GM12878 (cell line): ENCODE measurements around the gene CCDC141. TPM values are rescaled to one million over a fixed set of nuclear protein-coding genes. Genes with fewer than 3 reads are reported as not detected.

Source experiments
- ATAC-seq: fragments of 200-7000 bp; cut with Tn5 transposase; 3 replicates; pipeline ENCODE4 v1.9.1; 2020; ENCODE audit warnings: mild to moderate bottlenecking, moderate library complexity
- BruUV-seq: library from RNA; stranded (reverse); fragments of 400-500 nt; replicated peaks from 2 replicates; lab custom pipeline; 2021; lab: Mats Ljungman, UMichigan
- CTCF ChIA-PET: fragments of 300-600 bp; sonication (Branson Sonifier 250); formaldehyde crosslinking; extraction: SDS; loops from one replicate; lab custom pipeline; 2021; ENCODE audit warnings: inconsistent platforms; lab: Yijun Ruan, JAX
- POLR2A ChIA-PET: fragments of 350-600 bp; formaldehyde crosslinking; extraction: SDS; loops from one replicate; lab custom pipeline; 2021; ENCODE audit warnings: inconsistent platforms; lab: Charles Lee
- RAD21 ChIA-PET: fragments of 300-600 bp; sonication (Branson Sonifier 250); formaldehyde crosslinking; loops from one replicate; lab custom pipeline; 2023; ENCODE audit warnings: antibody characterized with exemption; ENCODE audit not compliant: unreplicated experiment; lab: Charles Lee
- SMC1A ChIA-PET: fragments of 300-600 bp; sonication (Branson Sonifier 250); formaldehyde crosslinking; loops from one replicate; lab custom pipeline; 2023; ENCODE audit not compliant: unreplicated experiment, uncharacterized antibody; lab: Charles Lee
- DNase-seq: peaks from one replicate; pipeline ENCODE4 v3.0.0-alpha.2; 2011; ENCODE audit warnings: low read depth, low spot score
- FAIRE-seq: peaks from 3 replicates; lab custom pipeline; 2011; peaks lifted over from hg19 to GRCh38; lab: Jason Lieb, UNC
- H2AFZ ChIP-seq: 2 replicates; pipeline ENCODE4 v1.6.0; 2011; ENCODE audit warnings: low read depth, low read length, control low read depth; ENCODE audit not compliant: control insufficient read depth
- H3K27ac ChIP-seq: 2 replicates; pipeline ENCODE4 v1.5.1; 2011; ENCODE audit warnings: control low read depth; ENCODE audit not compliant: control insufficient read depth, insufficient read depth
- H3K27me3 ChIP-seq, 2 experiments: replicated peaks in 1 of 2; 2 replicates each; pipeline versions ENCODE4 v1.6.0 to v1.6.1; 2011; ENCODE audit warnings: low read length in 1 of 2; ENCODE audit not compliant: control insufficient read depth in 2 of 2, insufficient read depth in 2 of 2
- H3K36me3 ChIP-seq, 2 experiments: 2 replicates each; pipeline ENCODE4 v1.5.1; 2011; ENCODE audit warnings: low read length in 1 of 2; ENCODE audit not compliant: control insufficient read depth in 2 of 2, insufficient read depth in 2 of 2
- H3K4me1 ChIP-seq: 2 replicates; pipeline ENCODE4 v1.6.1; 2011; ENCODE audit warnings: mild to moderate bottlenecking, low read length, moderate library complexity, mixed read lengths; ENCODE audit not compliant: control insufficient read depth, insufficient read depth
- H3K4me2 ChIP-seq: 2 replicates; pipeline ENCODE4 v1.6.0; 2011; ENCODE audit warnings: control low read depth; ENCODE audit not compliant: control insufficient read depth, insufficient read depth
- H3K4me3 ChIP-seq: fragments of 200-600 bp; sonication (generic); 2 replicates; pipeline ENCODE4 v1.5.1; 2016
- H3K79me2 ChIP-seq: 2 replicates; pipeline ENCODE4 v1.6.0; 2011; ENCODE audit warnings: low read length; ENCODE audit not compliant: control insufficient read depth, insufficient read depth
- H3K9ac ChIP-seq: 2 replicates; pipeline ENCODE4 v1.8.0; 2011; ENCODE audit warnings: low read length, control low read depth, mixed read lengths; ENCODE audit not compliant: control insufficient read depth, insufficient read depth
- H3K9me3 ChIP-seq: replicated peaks from 3 replicates; pipeline ENCODE4 v1.5.1; 2011; ENCODE audit warnings: mild to moderate bottlenecking, low read length; ENCODE audit not compliant: control insufficient read depth, insufficient read depth
- H4K20me1 ChIP-seq: 2 replicates; pipeline ENCODE4 v1.6.0; 2011; ENCODE audit not compliant: control insufficient read depth, insufficient read depth
- DPF2 ChIP-seq: fragments of 450-650 bp; IDR thresholded peaks from 2 replicates; pipeline ENCODE4 v1.6.1; 2017; ENCODE audit warnings: mild to moderate bottlenecking
- EGR1 ChIP-seq, 2 experiments: IDR thresholded peaks; 1 replicate in 1 of 2; 2 replicates in 1 of 2; pipeline ENCODE4 v1.6.1; 2011 to 2012; ENCODE audit warnings: low read depth in 2 of 2, low read length in 2 of 2, borderline replicate concordance in 1 of 2, mild to moderate bottlenecking in 1 of 2, moderate library complexity in 1 of 2
- EZH2 ChIP-seq: IDR thresholded peaks from 2 replicates; pipeline ENCODE4 v1.6.1; 2012; ENCODE audit warnings: low read depth, mild to moderate bottlenecking, control low read depth, inconsistent platforms, low read length, borderline replicate concordance; ENCODE audit not compliant: control insufficient read depth
- GABPA ChIP-seq: IDR thresholded peaks from 2 replicates; pipeline ENCODE4 v1.6.1; 2014; ENCODE audit warnings: antibody characterized with exemption, low read depth, mild to moderate bottlenecking, inconsistent platforms
- MAX ChIP-seq: IDR thresholded peaks from 2 replicates; pipeline ENCODE4 v1.6.1; 2012; ENCODE audit warnings: low read depth, low read length, improper control_type of control experiment
- MLLT1 ChIP-seq: fragments of 450-650 bp; IDR thresholded peaks from 2 replicates; pipeline ENCODE4 v1.6.1; 2016; ENCODE audit warnings: mild to moderate bottlenecking
- MXI1 ChIP-seq: fragments of 150-350 bp; IDR thresholded peaks from 2 replicates; pipeline ENCODE4 v1.6.1; 2011; ENCODE audit warnings: low read depth, mild to moderate bottlenecking, inconsistent platforms, low read length, improper control_type of control experiment
- NR2F1 ChIP-seq: fragments of 450-650 bp; conservative IDR thresholded peaks from 2 replicates; pipeline ENCODE4 v1.6.1; 2017; ENCODE audit warnings: mild to moderate bottlenecking
- PBX3 ChIP-seq: IDR thresholded peaks from 2 replicates; pipeline ENCODE4 v1.6.1; 2011; ENCODE audit warnings: mild to moderate bottlenecking, low read depth, low read length, moderate library complexity; ENCODE audit not compliant: insufficient replicate concordance
- RELA ChIP-seq: fragments of 450-650 bp; IDR thresholded peaks from 2 replicates; pipeline ENCODE4 v1.8.0; 2014; ENCODE audit warnings: borderline replicate concordance; ENCODE audit not compliant: partially characterized antibody
- SIN3A ChIP-seq: IDR thresholded peaks from 2 replicates; pipeline ENCODE4 v1.6.1; 2012; ENCODE audit warnings: low read depth, low read length, improper control_type of control experiment
- SREBF2 ChIP-seq: IDR thresholded peaks from 2 replicates; pipeline ENCODE4 v1.6.1; 2012; ENCODE audit warnings: mild to moderate bottlenecking, low read length
- STAT1 ChIP-seq: fragments of 450-650 bp; conservative IDR thresholded peaks from 2 replicates; pipeline ENCODE4 v1.6.1; 2014; ENCODE audit warnings: antibody characterized with exemption, mild to moderate bottlenecking
- WGBS: methylation state at CpG from one replicate; pipeline ENCODE4 v1.1.6; 2016; ENCODE audit warnings: low lambda C conversion rate; ENCODE audit not compliant: insufficient replicate concordance, insufficient coverage; ENCODE audit errors: missing lambda C conversion rate; 5-methylcytosine and 5-hydroxymethylcytosine counted together
- in situ Hi-C: fragments of 300-500 bp; cut with MboI; formaldehyde crosslinking; loops from 9 replicates; pipeline ENCODE4 v1.14.3; 2018; ENCODE audit warnings: mixed read lengths
- intact Hi-C: fragments of 100-400 bp; cut with micrococcal nuclease; formaldehyde crosslinking; loops from one replicate; pipeline ENCODE4 v1.14.2; 2022; ENCODE audit not compliant: unreplicated experiment
- polyA plus RNA-seq, 11 experiments: library from polyadenylated mRNA; depleted of rRNA in 4 of 11; unstranded in 6 of 11; stranded (reverse) in 5 of 11; fragments of >200 nt; fragmentation: Nextera tagmentation in 4 of 11; fragmentation: Illumina TruSeq in 1 of 11; extraction: Ambion mirVana in 4 of 11; extraction: Trizol in 1 of 11; gene quantifications; 1 replicate in 1 of 11; 2 replicates in 10 of 11; pipeline versions ENCODE4 v1.2.1 to v1.2.3, GENCODE V29; 2011 to 2016; ENCODE audit warnings: inconsistent platforms in 2 of 11, missing spikeins in 2 of 11, low read depth in 1 of 11
- total RNA-seq, 4 experiments: library from RNA; depleted of rRNA in 3 of 4; stranded (reverse); fragments of >200 nt in 3 of 4; fragmentation: Illumina TruSeq in 1 of 4; extraction: Trizol in 1 of 4; gene quantifications; 2 replicates each; pipeline versions ENCODE4 v1.2.1 to v1.2.3, GENCODE V29; 2013 to 2021

Gene CCDC141
- total and polyA plus RNA-seq, 10 of the 15 experiments (the other 5 are each of a cell fraction or from before 2014, with no cell fraction given) = 0.84 to 12.5 (median 3.6) TPM

- no peak for ATAC-seq
- TF ChIP-seq EGR1 (IDR thresholded peaks at IDR 0.05; ENCODE audit: borderline replicate concordance in 1 of 2, low read depth in 2 of 2, low read length in 2 of 2) = no peak
- no peak for TF ChIP-seq NR2F1
- TF ChIP-seq GABPA = no peak
- no peak for TF ChIP-seq SREBF2
- Histone ChIP-seq H3K9ac (no peak overlapping the region), H3K27me3 (no peaks in the 10 kb centered on the region), H3K4me3 (no peak overlapping the region), H3K36me3 (no peaks in the 10 kb centered on the region), H3K79me2 (no peaks in the 10 kb centered on the region), H3K4me1 (no peaks in the 10 kb centered on the region), H3K9me3 (no peaks in the 10 kb centered on the region), H3K27ac (no peak overlapping the region), H3K4me2 (no peak overlapping the region), H4K20me1 (no peaks in the 10 kb centered on the region), H2AFZ (no peak overlapping the region)
- CTCF ChIA-PET = interaction anchor here (0.8 to 1.7 kb wide), 5 partner anchors 11 to 281 kb away, joined by 3 to 4 read pairs (median 3); no protein-coding TSS in a partner anchor
- WGBS = 53% methylated on average over 5 of the region's 5 CpGs
- RAD21 ChIA-PET = no interaction called here
- BruUV-seq = no TSS peak
- POLR2A ChIA-PET = interaction anchor here (0.6 kb wide), 1 partner anchor 20 kb away, joined by 3 read pairs; no protein-coding TSS in a partner anchor
- in situ Hi-C loops (no loop called here), intact Hi-C loops (no loop called here)
- SMC1A ChIA-PET = interaction anchor here (0.6 to 1.2 kb wide), 4 partner anchors 26 to 341 kb away, joined by 3 read pairs; no protein-coding TSS in a partner anchor
- DNase-seq = no peak
- no peak for FAIRE-seq
Observed at GRCh38 chr2:178848335-178848734, 201.6 kb downstream of the CCDC141 start.

GRCh38 chr2:178846458-178846802, 203.5 kb downstream of the CCDC141 start:
- ChIA-PET CTCF (no interaction called here), SMC1A (no interaction called here), RAD21 (no interaction called here), POLR2A (no interaction called here)
- Histone ChIP-seq H3K36me3 (no peaks in the 10 kb centered on the region), H3K27ac (no peak overlapping the region), H4K20me1 (no peaks in the 10 kb centered on the region), H3K79me2 (no peaks in the 10 kb centered on the region), H3K4me3 (no peak overlapping the region), H2AFZ (no peak overlapping the region), H3K4me2 (no peak overlapping the region), H3K9me3 (no peaks in the 10 kb centered on the region), H3K9ac (no peak overlapping the region), H3K4me1 (no peaks in the 10 kb centered on the region), H3K27me3 (no peaks in the 10 kb centered on the region)
- no TSS peak for BruUV-seq
- DNase-seq (no peak), FAIRE-seq (no peak), ATAC-seq (no peak)
- in situ Hi-C loops = no loop called here
- intact Hi-C loops = no loop called here
- WGBS = 66% methylated on average over 2 of the region's 2 CpGs
- TF ChIP-seq MXI1 (no peak), MLLT1 (no peak), PBX3 (no peak), RELA (no peak), STAT1 (no peak), SIN3A (no peak), DPF2 (no peak), MAX (no peak), EZH2 (no peak)
